Measurements from ENCODE around the gene SOX21.

Gene SOX21

DNA sequence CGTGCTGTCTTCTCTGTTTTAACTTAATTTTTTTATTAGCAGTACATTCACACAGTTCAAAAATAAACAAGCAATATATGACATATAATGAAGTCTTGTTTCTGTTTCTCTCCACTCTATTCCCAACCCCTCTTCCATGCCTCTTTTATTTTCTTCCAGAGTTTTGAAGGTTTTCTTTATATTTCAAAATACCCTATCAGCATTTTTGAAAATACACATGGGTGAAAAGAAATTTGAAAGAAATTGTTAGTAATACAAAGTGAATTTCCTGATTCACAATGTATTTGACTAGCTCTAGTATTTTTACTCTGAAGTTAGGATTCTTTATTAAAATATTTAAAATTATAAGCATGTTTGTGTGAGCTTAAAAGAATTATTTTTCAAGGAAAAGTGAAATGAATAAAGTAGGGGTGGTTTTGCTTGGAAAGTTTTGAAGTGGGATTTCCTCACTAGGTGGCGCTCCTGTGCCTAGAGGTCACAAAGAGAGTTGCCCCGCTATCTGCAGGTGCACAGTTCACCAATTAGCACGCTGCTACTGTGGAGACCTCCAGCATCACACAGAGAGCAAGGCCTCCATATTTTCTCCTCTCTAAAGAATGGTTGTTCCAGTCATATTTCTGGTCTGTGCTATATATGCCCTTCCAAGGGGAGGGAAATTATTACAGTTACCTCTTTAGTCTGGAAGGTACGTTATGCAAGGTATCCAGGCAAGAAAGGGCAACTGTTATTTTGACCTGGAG lies 37.6 kb downstream of the SOX21 start:
- Histone ChIP-seq H3K4me3 (ENCODE audit: insufficient read length, low read depth) (no peak overlapping the region), H3K27me3 (ENCODE audit: insufficient read depth, insufficient read length) (no peaks in the 10 kb centered on the region), H3K4me1 (ENCODE audit: insufficient read depth, insufficient read length) (no peaks in the 10 kb centered on the region), H3K9me3 (ENCODE audit: insufficient read depth, low read length) (no peaks in the 10 kb centered on the region), H3K36me3 (ENCODE audit: insufficient read depth, insufficient read length, low read length) (no peaks in the 10 kb centered on the region), H3K9ac (ENCODE audit: insufficient read length, low read depth) (no peak overlapping the region)
- DNase-seq (ENCODE audit: low read depth, low spot score): peak; percentile 76
- TF ChIP-seq SUZ12 (IDR thresholded peaks at IDR 0.05; ENCODE audit: extremely low read depth, insufficient read depth, insufficient read length) (no peak), ZNF274 (IDR thresholded peaks at IDR 0.05; ENCODE audit: low read depth, low read length) (no peak), YY1 (IDR thresholded peaks at IDR 0.05; ENCODE audit: insufficient read depth, insufficient read length) (no peak)

GRCh38 chr13:94673851-94674250 lies 38.5 kb downstream of the SOX21 start:
- Histone ChIP-seq H3K4me3 (ENCODE audit: insufficient read length, low read depth) (no peak overlapping the region), H3K27me3 (ENCODE audit: insufficient read depth, insufficient read length) (no peaks in the 10 kb centered on the region), H3K36me3 (ENCODE audit: insufficient read depth, insufficient read length, low read length) (no peaks in the 10 kb centered on the region), H3K9me3 (ENCODE audit: insufficient read depth, low read length) (no peaks in the 10 kb centered on the region), H3K9ac (ENCODE audit: insufficient read length, low read depth) (no peak overlapping the region), H3K4me1 (ENCODE audit: insufficient read depth, insufficient read length) (no peaks in the 10 kb centered on the region)
- peak; percentile 59 for DNase-seq (ENCODE audit: low read depth, low spot score)
- TF ChIP-seq SUZ12 (IDR thresholded peaks at IDR 0.05; ENCODE audit: extremely low read depth, insufficient read depth, insufficient read length): no peak
- TF ChIP-seq YY1 (IDR thresholded peaks at IDR 0.05; ENCODE audit: insufficient read depth, insufficient read length): no peak
- no peak for TF ChIP-seq ZNF274 (IDR thresholded peaks at IDR 0.05; ENCODE audit: low read depth, low read length)

DNA sequence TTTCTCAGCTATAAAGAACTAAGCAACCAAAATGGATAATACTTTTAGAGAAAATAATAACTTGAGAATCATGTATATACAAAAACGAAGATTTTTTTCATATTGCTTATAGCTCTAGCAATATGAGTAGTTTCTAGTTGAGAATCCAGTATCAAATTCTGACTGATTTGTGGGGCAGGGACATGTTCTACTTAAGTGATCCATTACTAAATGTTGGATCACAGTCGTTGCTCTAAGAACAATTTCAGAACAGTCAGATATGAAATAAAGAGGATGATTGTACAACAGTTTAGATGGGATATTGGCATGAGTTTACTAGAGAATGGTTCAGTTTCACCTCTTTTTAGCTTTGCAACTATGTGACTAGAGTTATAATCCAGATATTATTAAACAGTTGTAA lies 39.9 kb downstream of the SOX21 start:
- DNase-seq (ENCODE audit: low read depth, low spot score): no peak
- Histone ChIP-seq H3K36me3 (ENCODE audit: insufficient read depth, insufficient read length, low read length) (no peaks in the 10 kb centered on the region), H3K27me3 (ENCODE audit: insufficient read depth, insufficient read length) (no peaks in the 10 kb centered on the region), H3K4me3 (ENCODE audit: insufficient read length, low read depth) (no peak overlapping the region), H3K4me1 (ENCODE audit: insufficient read depth, insufficient read length) (no peaks in the 10 kb centered on the region), H3K9ac (ENCODE audit: insufficient read length, low read depth) (no peak overlapping the region), H3K9me3 (ENCODE audit: insufficient read depth, low read length) (no peaks in the 10 kb centered on the region)
- TF ChIP-seq SUZ12 (IDR thresholded peaks at IDR 0.05; ENCODE audit: extremely low read depth, insufficient read depth, insufficient read length) (no peak), ZNF274 (IDR thresholded peaks at IDR 0.05; ENCODE audit: low read depth, low read length) (no peak), YY1 (IDR thresholded peaks at IDR 0.05; ENCODE audit: insufficient read depth, insufficient read length) (no peak)

GRCh38 chr13:94667190-94667589 lies 45.2 kb downstream of the SOX21 start:
- Histone ChIP-seq H3K4me1 (ENCODE audit: insufficient read depth, insufficient read length) (no peaks in the 10 kb centered on the region), H3K4me3 (ENCODE audit: insufficient read length, low read depth) (no peak overlapping the region), H3K9me3 (ENCODE audit: insufficient read depth, low read length) (no peaks in the 10 kb centered on the region), H3K36me3 (ENCODE audit: insufficient read depth, insufficient read length, low read length) (no peaks in the 10 kb centered on the region), H3K27me3 (ENCODE audit: insufficient read depth, insufficient read length) (no peaks in the 10 kb centered on the region), H3K9ac (ENCODE audit: insufficient read length, low read depth) (no peak overlapping the region)
- TF ChIP-seq ZNF274 (IDR thresholded peaks at IDR 0.05; ENCODE audit: low read depth, low read length) (no peak), YY1 (IDR thresholded peaks at IDR 0.05; ENCODE audit: insufficient read depth, insufficient read length) (no peak), SUZ12 (IDR thresholded peaks at IDR 0.05; ENCODE audit: extremely low read depth, insufficient read depth, insufficient read length) (no peak)
- DNase-seq (ENCODE audit: low read depth, low spot score): no peak

DNA sequence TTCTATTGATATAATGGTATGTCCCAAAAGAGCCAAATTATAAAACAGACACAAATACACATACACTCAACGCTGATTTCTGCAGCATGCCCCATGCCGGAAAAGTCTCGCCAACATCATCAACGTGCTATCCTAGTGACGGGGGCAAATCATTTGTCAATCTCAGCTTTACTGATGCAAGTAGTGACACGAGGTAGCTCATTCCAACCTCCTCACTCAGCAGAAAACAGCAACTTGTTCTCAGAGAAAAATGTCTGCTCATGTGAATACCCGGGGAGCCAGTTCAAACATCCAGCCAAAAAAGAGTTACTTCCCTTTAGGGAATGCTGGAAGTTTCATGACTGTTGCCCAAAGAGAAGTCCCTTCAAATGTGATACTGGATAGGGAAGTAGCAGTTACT lies 46.3 kb downstream of the SOX21 start:
- TF ChIP-seq ZNF274 (IDR thresholded peaks at IDR 0.05; ENCODE audit: low read depth, low read length): no peak
- no peak for TF ChIP-seq SUZ12 (IDR thresholded peaks at IDR 0.05; ENCODE audit: extremely low read depth, insufficient read depth, insufficient read length)
- TF ChIP-seq YY1 (IDR thresholded peaks at IDR 0.05; ENCODE audit: insufficient read depth, insufficient read length): no peak
- no peaks in the 10 kb centered on the region for H3K36me3 ChIP-seq (ENCODE audit: insufficient read depth, insufficient read length, low read length)
- no peaks in the 10 kb centered on the region for H3K4me1 ChIP-seq (ENCODE audit: insufficient read depth, insufficient read length)
- no peaks in the 10 kb centered on the region for H3K9me3 ChIP-seq (ENCODE audit: insufficient read depth, low read length)
- H3K9ac ChIP-seq (ENCODE audit: insufficient read length, low read depth): no peak overlapping the region
- no peaks in the 10 kb centered on the region for H3K27me3 ChIP-seq (ENCODE audit: insufficient read depth, insufficient read length)
- DNase-seq (ENCODE audit: low read depth, low spot score): no peak
- no peak overlapping the region for H3K4me3 ChIP-seq (ENCODE audit: insufficient read length, low read depth)

DNA sequence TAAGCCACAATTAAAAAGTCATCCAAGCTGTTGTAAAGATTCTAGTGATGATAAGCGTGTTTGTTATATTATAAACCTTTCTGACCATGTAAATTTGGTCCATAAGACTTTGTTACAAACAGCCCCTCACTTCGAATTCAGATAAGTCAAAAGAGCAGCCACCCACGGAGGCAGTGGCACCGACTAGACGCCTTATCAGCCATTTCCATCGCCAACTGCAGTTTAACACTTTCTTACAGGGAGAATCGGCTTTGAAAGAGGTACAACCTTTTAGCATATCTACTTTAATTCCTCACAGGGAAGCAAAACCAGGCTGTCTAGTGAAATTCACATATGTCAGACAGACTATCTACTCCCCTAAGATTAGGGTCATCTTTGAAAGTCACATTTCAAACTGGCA lies 47.5 kb downstream of the SOX21 start:
- TF ChIP-seq SUZ12 (IDR thresholded peaks at IDR 0.05; ENCODE audit: extremely low read depth, insufficient read depth, insufficient read length): no peak
- TF ChIP-seq ZNF274 (IDR thresholded peaks at IDR 0.05; ENCODE audit: low read depth, low read length): no peak
- TF ChIP-seq YY1 (IDR thresholded peaks at IDR 0.05; ENCODE audit: insufficient read depth, insufficient read length): no peak
- no peaks in the 10 kb centered on the region for H3K27me3 ChIP-seq (ENCODE audit: insufficient read depth, insufficient read length)
- H3K9me3 ChIP-seq (ENCODE audit: insufficient read depth, low read length): no peaks in the 10 kb centered on the region
- no peaks in the 10 kb centered on the region for H3K4me1 ChIP-seq (ENCODE audit: insufficient read depth, insufficient read length)
- H3K36me3 ChIP-seq (ENCODE audit: insufficient read depth, insufficient read length, low read length): no peaks in the 10 kb centered on the region
- no peak overlapping the region for H3K4me3 ChIP-seq (ENCODE audit: insufficient read length, low read depth)
- no peak for DNase-seq (ENCODE audit: low read depth, low spot score)
- no peak overlapping the region for H3K9ac ChIP-seq (ENCODE audit: insufficient read length, low read depth)

DNA sequence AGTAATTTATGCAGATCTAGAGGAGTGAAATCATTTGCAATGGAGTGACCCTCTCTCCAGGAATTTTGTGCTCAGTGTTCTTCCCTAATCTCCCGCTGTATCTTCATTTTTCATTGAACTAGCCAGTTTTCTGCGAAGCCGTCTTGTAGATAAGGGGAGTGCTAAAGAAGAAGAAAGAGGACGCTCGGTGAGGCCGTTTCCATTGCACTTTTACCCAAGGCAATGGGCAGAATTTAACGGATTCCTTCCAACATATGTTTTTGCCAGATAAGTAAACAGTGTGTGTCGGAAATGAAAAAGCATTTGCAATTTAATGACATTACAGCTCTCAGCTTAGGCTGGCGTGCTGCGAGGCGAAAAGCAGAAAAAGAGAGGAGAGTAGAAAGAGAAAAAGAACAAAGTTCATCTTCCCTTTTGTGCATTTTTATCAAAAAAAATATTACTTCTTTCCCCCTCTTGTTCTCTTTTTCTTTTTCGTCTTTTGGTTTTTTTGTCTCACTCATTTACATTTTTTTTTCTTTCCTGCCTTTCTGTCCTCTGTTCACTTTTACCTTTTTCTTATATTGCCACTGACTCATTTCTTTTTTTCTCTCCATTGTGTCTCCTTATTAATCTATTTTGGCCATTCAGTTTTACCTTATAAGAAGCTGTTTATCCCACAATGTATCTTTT lies 49.9 kb downstream of the SOX21 start:
- DNase-seq (ENCODE audit: low read depth, low spot score): no peak
- H3K36me3 ChIP-seq (ENCODE audit: insufficient read depth, insufficient read length, low read length): no peaks in the 10 kb centered on the region
- no peaks in the 10 kb centered on the region for H3K4me1 ChIP-seq (ENCODE audit: insufficient read depth, insufficient read length)
- H3K27me3 ChIP-seq (ENCODE audit: insufficient read depth, insufficient read length): no peaks in the 10 kb centered on the region
- TF ChIP-seq ZNF274 (IDR thresholded peaks at IDR 0.05; ENCODE audit: low read depth, low read length) (no peak), SUZ12 (IDR thresholded peaks at IDR 0.05; ENCODE audit: extremely low read depth, insufficient read depth, insufficient read length) (no peak), YY1 (IDR thresholded peaks at IDR 0.05; ENCODE audit: insufficient read depth, insufficient read length) (no peak)
- no peak overlapping the region for H3K9ac ChIP-seq (ENCODE audit: insufficient read length, low read depth)
- H3K4me3 ChIP-seq (ENCODE audit: insufficient read length, low read depth): no peak overlapping the region
- no peaks in the 10 kb centered on the region for H3K9me3 ChIP-seq (ENCODE audit: insufficient read depth, low read length)
